GM10266 (cell line): ENCODE results near the gene RPS21.

Source experiments
- DNase-seq: peaks from one replicate; pipeline ENCODE4 v3.0.0; 2012; ENCODE audit errors: extremely low spot score
- CTCF ChIP-seq: IDR thresholded peaks from 2 replicates; pipeline ENCODE4 v1.5.1; 2012; ENCODE audit warnings: mild to moderate bottlenecking, low read depth; ENCODE audit not compliant: control insufficient read depth, insufficient read depth; ENCODE audit errors: missing control alignments

RPS21 gene

GRCh38 chr20:62345681-62346370 lies 41.1 kb upstream of the RPS21 start:
- no peak for DNase-seq
- no peak for TF ChIP-seq CTCF

- DNase-seq = no peak
- TF ChIP-seq CTCF = no peak
Measured at GRCh38 chr20:62346398-62347150, 40.3 kb upstream of the RPS21 start.

GRCh38 chr20:62347151-62347404 lies 39.8 kb upstream of the RPS21 start:
- no peak for DNase-seq
- no peak for TF ChIP-seq CTCF

- no peak for DNase-seq
- no peak for TF ChIP-seq CTCF
Measured at GRCh38 chr20:62347445-62347844, 39.5 kb upstream of the RPS21 start.

GRCh38 chr20:62348604-62349003 lies 38.3 kb upstream of the RPS21 start:
- TF ChIP-seq CTCF = no peak
- no peak for DNase-seq

- no peak for TF ChIP-seq CTCF
- DNase-seq = no peak
Measured at GRCh38 chr20:62349556-62350097, 37.3 kb upstream of the RPS21 start.

- no peak for DNase-seq
- TF ChIP-seq CTCF = no peak
Measured at GRCh38 chr20:62350098-62350628, 36.7 kb upstream of the RPS21 start.
